Tibial nerve (tissue), 4 donors: Measurements from ENCODE around the gene SNX25. TPM values are rescaled to one million over a fixed set of nuclear protein-coding genes. Genes with fewer than 3 reads are reported as not detected.
"Not testable (repeated sequence)": the region's sequence is repeated elsewhere in the genome, so short reads cannot be mapped to it uniquely, and the experiment has no call there.

Experiments
- DNase-seq, 2 donors: peaks; one replicate each; pipeline ENCODE4 v3.0.0-alpha.2; 2019; ENCODE audit warnings: low spot score in 2 of 2
- H3K27ac ChIP-seq, 4 donors: fragments of 200-600 bp; sonication (generic) in 3 of 4; one replicate each; pipeline ENCODE4 v1.5.1; 2017 to 2019; ENCODE audit warnings: mild to moderate bottlenecking in 1 of 4
- H3K27me3 ChIP-seq, 2 donors: fragments of 200-600 bp; sonication (generic) in 1 of 2; one replicate each; pipeline versions ENCODE4 v1.5.1 to v1.6.0; 2017 to 2019
- H3K36me3 ChIP-seq, 3 donors: fragments of 200-600 bp; sonication (generic); one replicate each; pipeline ENCODE4 v1.5.1; 2018 to 2019
- H3K4me1 ChIP-seq, 4 donors: fragments of 200-600 bp; sonication (generic) in 3 of 4; one replicate each; pipeline ENCODE4 v1.5.1; 2017 to 2019
- H3K4me3 ChIP-seq, 4 donors: fragments of 200-600 bp; sonication (generic) in 3 of 4; one replicate each; pipeline ENCODE4 v1.5.1; 2017 to 2019; ENCODE audit warnings: mild to moderate bottlenecking in 1 of 4, moderate library complexity in 1 of 4
- H3K9me3 ChIP-seq, 4 donors: fragments of 200-600 bp; sonication (generic) in 3 of 4; one replicate each; pipeline ENCODE4 v1.5.1; 2017 to 2019
- EP300 ChIP-seq, 2 donors: sonication (generic); formaldehyde crosslinking; IDR thresholded peaks; one replicate each; pipeline ENCODE4 v1.6.1; 2017; ENCODE audit warnings: antibody characterized with exemption in 2 of 2, mild to moderate bottlenecking in 1 of 2
- POLR2A ChIP-seq, 2 donors: fragments of 450-650 bp; IDR thresholded peaks; one replicate each; pipeline ENCODE4 v1.6.1; 2017; ENCODE audit warnings: antibody characterized with exemption in 2 of 2, mild to moderate bottlenecking in 2 of 2, moderate library complexity in 2 of 2
- WGBS, 2 donors: methylation state at CpG; one replicate each; pipeline ENCODE4 v1.1.5; 2018; 5-methylcytosine and 5-hydroxymethylcytosine counted together
- total RNA-seq, 4 donors: library from RNA; depleted of rRNA; stranded (reverse); fragments of >200 nt; gene quantifications; one replicate each; pipeline ENCODE4 v1.1.0, GENCODE V29; 2016
- TF ChIP-seq, protein P1 (sequence below), 5 experiments: fragments of 200-600 bp in 3 of 5; fragments of 450-650 bp in 2 of 5; sonication (generic) in 3 of 5; IDR thresholded peaks; one replicate each; pipeline ENCODE4 v1.5.1; 2016 to 2019; ENCODE audit warnings: antibody characterized with exemption in 5 of 5, mild to moderate bottlenecking in 3 of 5, moderate library complexity in 2 of 5

SNX25 gene
- total RNA-seq, 4 donors from 2014 or later = 17.7 to 29.4 (median 23.5) TPM

DNA sequence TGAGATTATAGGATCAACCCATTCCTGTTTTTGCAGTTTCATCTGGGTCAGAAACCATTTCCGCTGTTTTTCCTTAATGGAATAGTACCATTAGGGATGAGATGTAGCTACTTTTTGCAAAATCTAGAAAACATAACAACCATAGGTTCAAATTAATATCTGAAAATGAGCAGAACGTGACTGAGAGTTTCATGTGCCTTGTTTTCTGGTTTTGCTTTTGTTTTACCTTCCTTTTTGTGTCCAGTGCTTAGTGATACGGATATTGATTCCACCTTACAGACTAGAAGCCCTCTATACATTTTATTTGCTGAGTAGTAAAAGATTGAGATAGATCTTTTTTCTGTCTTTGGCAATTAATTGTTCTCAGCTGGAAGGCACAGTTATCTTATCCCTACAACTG lies 46.5 kb downstream of the SNX25 start:
- TF ChIP-seq, protein P1, sequence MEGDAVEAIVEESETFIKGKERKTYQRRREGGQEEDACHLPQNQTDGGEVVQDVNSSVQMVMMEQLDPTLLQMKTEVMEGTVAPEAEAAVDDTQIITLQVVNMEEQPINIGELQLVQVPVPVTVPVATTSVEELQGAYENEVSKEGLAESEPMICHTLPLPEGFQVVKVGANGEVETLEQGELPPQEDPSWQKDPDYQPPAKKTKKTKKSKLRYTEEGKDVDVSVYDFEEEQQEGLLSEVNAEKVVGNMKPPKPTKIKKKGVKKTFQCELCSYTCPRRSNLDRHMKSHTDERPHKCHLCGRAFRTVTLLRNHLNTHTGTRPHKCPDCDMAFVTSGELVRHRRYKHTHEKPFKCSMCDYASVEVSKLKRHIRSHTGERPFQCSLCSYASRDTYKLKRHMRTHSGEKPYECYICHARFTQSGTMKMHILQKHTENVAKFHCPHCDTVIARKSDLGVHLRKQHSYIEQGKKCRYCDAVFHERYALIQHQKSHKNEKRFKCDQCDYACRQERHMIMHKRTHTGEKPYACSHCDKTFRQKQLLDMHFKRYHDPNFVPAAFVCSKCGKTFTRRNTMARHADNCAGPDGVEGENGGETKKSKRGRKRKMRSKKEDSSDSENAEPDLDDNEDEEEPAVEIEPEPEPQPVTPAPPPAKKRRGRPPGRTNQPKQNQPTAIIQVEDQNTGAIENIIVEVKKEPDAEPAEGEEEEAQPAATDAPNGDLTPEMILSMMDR (IDR thresholded peaks at IDR 0.05) = no peak
- no peak for TF ChIP-seq POLR2A (IDR thresholded peaks at IDR 0.05)
- TF ChIP-seq EP300 (IDR thresholded peaks at IDR 0.05) = no peak
- Histone ChIP-seq H3K27me3 (no peaks in the 10 kb centered on the region), H3K36me3 (no peaks in the 10 kb centered on the region), H3K9me3 (no peaks in the 10 kb centered on the region), H3K27ac (no peak overlapping the region), H3K4me3 (no peak overlapping the region), H3K4me1 (peaks cover 0 to 17% (median 0%) of the 10 kb centered on the region in 4 donors)
- WGBS, 2 donors = 97 to 98% methylated on average over 3 of the region's 3 CpGs
- no peak for DNase-seq

DNA sequence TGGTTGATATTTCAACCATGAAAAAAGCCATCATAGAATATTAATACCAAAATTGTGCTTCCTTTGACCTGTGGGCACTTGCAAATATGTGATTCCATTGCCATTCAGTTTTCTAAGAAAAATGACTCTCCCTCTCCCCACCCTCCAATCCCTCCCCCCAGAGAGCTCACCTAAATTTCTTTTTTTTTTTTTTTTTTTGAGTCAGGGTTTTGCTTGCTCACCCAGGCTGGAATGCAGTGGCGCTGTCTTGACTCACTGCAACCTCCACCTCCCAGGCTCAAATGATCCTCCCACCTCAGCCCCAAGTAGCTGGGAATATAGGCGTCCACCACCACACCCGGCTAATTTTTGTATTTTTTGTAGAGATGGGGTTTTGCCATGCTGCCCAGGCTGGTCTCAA lies 47.0 kb downstream of the SNX25 start:
- Histone ChIP-seq H3K27ac (no peak overlapping the region), H3K4me1 (peaks cover 0 to 16% (median 0%) of the 10 kb centered on the region in 4 donors), H3K9me3 (no peaks in the 10 kb centered on the region), H3K4me3 (no peak overlapping the region), H3K36me3 (no peaks in the 10 kb centered on the region), H3K27me3 (no peaks in the 10 kb centered on the region)
- WGBS, 2 donors = 93 to 98% methylated on average over 3 of the region's 3 CpGs
- no peak for DNase-seq
- no peak for TF ChIP-seq EP300 (IDR thresholded peaks at IDR 0.05)
- TF ChIP-seq POLR2A (IDR thresholded peaks at IDR 0.05) = no peak
- TF ChIP-seq, protein P1 (IDR thresholded peaks at IDR 0.05) = no peak

DNA sequence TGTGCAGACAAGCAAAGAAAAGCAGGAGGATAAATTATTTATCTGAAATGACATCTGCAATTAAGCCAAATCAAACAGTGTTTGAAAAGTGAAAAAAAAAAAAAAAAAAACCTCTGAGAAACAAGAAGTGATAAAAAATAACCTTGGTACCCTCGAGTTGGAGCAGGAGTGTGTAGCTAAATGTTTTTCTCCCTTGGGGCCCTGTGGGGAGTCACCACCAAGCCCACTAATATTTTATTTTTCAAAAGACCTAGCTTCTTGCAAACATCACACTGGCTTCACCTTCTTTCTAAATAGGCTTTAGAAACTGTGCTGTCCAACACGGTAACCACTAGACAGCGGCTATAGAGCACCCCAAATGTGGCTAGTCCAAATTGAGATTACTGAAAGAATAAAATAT lies 47.7 kb downstream of the SNX25 start:
- Histone ChIP-seq H3K36me3 (no peaks in the 10 kb centered on the region), H3K4me1 (peaks cover 0 to 10% (median 0%) of the 10 kb centered on the region in 4 donors), H3K27ac (no peak overlapping the region), H3K9me3 (no peaks in the 10 kb centered on the region), H3K4me3 (no peak overlapping the region), H3K27me3 (no peaks in the 10 kb centered on the region)
- no peak for DNase-seq
- TF ChIP-seq EP300 (IDR thresholded peaks at IDR 0.05) (no peak), POLR2A (IDR thresholded peaks at IDR 0.05) (no peak)
- TF ChIP-seq, protein P1 (IDR thresholded peaks at IDR 0.05) = no peak
- WGBS, 2 donors = 82 to 92% methylated on average over 3 of the region's 3 CpGs

DNA sequence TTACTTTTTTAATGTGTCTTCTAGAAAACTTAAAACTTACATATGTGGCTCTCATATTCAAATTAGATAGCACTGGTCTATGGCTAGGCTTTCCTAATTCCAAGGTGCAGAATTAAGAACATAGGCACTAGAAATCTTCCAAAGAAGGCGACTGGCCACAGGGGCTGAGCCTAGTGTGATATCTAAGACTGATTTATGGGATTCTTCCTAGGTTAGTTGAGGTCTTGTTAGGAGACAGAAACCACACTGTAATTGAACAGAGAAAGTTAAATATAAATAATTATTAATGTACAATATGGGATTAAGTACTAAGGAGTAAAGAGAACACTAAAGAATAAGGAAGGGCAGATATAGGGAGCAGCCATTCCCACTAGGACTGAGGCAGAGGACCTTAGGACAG lies 48.3 kb downstream of the SNX25 start:
- DNase-seq = no peak
- TF ChIP-seq POLR2A (IDR thresholded peaks at IDR 0.05) (no peak), EP300 (IDR thresholded peaks at IDR 0.05) (no peak)
- TF ChIP-seq, protein P1 (IDR thresholded peaks at IDR 0.05) = no peak
- Histone ChIP-seq H3K27me3 (no peaks in the 10 kb centered on the region), H3K4me3 (no peak overlapping the region), H3K27ac (no peak overlapping the region), H3K4me1 (peaks cover 0 to 9% (median 0%) of the 10 kb centered on the region in 4 donors), H3K9me3 (no peaks in the 10 kb centered on the region), H3K36me3 (no peaks in the 10 kb centered on the region)
- WGBS, 2 donors = 95 to 97% methylated on average over 1 of the region's 1 CpG

DNA sequence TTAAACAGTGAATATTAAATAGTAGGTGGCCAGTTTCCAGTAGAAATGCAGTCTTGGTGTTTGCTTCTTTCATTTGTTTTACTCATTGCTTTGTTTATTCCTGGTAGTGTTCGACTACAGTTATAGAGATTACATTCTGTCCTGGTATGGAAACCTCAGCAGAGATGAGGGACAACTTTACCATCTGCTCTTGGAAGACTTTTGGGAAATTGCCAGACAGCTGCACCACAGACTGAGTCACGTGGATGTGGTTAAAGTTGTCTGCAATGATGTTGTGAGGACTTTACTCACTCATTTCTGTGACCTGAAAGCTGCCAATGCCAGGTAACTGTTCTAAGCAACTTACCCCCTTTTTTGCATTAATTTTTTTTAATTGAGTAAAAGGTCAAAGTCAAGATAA lies 49.3 kb downstream of the SNX25 start:
- not testable (repeated sequence) for DNase-seq, H3K36me3 ChIP-seq, H3K27me3 ChIP-seq, H3K27ac ChIP-seq, H3K4me3 ChIP-seq, H3K9me3 ChIP-seq, H3K4me1 ChIP-seq
- 27% methylated on average over 2 of the region's 2 CpGs for WGBS, 2 donors

DNA sequence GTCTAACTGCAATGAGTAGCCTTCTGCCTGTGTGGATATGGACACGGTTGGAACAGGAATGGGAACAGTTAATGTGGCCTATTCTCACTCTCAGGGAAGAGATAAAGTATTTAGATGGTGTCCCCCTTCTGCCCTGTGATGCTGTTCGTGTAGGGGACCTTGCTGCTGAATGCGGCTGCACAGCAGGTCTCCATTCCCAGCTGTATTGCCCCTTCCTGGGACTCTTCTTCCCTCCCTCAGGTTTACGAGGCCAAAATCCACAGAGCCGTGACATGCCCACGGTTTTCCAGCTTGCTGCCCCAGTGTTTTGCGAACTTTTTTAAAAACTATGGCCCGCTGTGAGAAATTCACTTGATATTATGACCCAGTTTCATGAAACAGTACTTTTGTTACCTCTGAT lies 50.3 kb downstream of the SNX25 start:
- Histone ChIP-seq H3K27ac (no peak overlapping the region), H3K4me3 (no peak overlapping the region), H3K36me3 (no peaks in the 10 kb centered on the region), H3K9me3 (no peaks in the 10 kb centered on the region), H3K27me3 (no peaks in the 10 kb centered on the region), H3K4me1 (peaks cover 0 to 9% (median 0%) of the 10 kb centered on the region in 4 donors)
- no peak for DNase-seq
- TF ChIP-seq POLR2A (IDR thresholded peaks at IDR 0.05) = no peak
- TF ChIP-seq, protein P1 (IDR thresholded peaks at IDR 0.05) = no peak
- TF ChIP-seq EP300 (IDR thresholded peaks at IDR 0.05) = no peak
- WGBS, 2 donors = 86 to 90% methylated on average over 8 of the region's 8 CpGs
